Right lung (tissue), 5 donors: ENCODE results near the gene DVL3. TPM values are rescaled to one million over a fixed set of nuclear protein-coding genes. Genes with fewer than 3 reads are reported as not detected.

Experiments
- DNase-seq, 2 donors: peaks; one replicate each; pipeline ENCODE4 v3.0.0-alpha.2; 2013
- polyA plus RNA-seq, 5 donors: library from polyadenylated mRNA; unstranded; fragments of 120-200 nt; gene quantifications; one replicate each; pipeline versions ENCODE4 v1.2.1 to v1.2.3, GENCODE V29; 2013; ENCODE audit warnings: inconsistent platforms in 1 of 5, low replicate concordance in 1 of 5; ENCODE audit not compliant: insufficient read length in 5 of 5, insufficient read depth in 1 of 5

Gene DVL3
- polyA plus RNA-seq, 5 donors: 69.5 to 103 (median 96.1) TPM

GRCh38 chr3:184175506-184175905 lies 20.3 kb downstream of the DVL3 start:
- DNase-seq: no peak

- no peak for DNase-seq
Observed at GRCh38 chr3:184175981-184176376, 20.8 kb downstream of the DVL3 start.

- no peak for DNase-seq
Observed at GRCh38 chr3:184176377-184177330, 21.5 kb downstream of the DVL3 start.

GRCh38 chr3:184177331-184177731 lies 22.2 kb downstream of the DVL3 start:
- no peak for DNase-seq

- DNase-seq: no peak
Observed at GRCh38 chr3:184177767-184178306, 22.7 kb downstream of the DVL3 start.

GRCh38 chr3:184178521-184179138 lies 23.5 kb downstream of the DVL3 start:
- no peak for DNase-seq

- no peak for DNase-seq
Observed at GRCh38 chr3:184180165-184180564, 25.0 kb downstream of the DVL3 start.

- no peak for DNase-seq
Observed at GRCh38 chr3:184181596-184181995, 26.4 kb downstream of the DVL3 start.

GRCh38 chr3:184183679-184184078 lies 28.5 kb downstream of the DVL3 start:
- no peak for DNase-seq

GRCh38 chr3:184184546-184185230 lies 29.5 kb downstream of the DVL3 start:
- no peak for DNase-seq

- DNase-seq: peak; percentile 100
Observed at GRCh38 chr3:184185461-184186183, 30.4 kb downstream of the DVL3 start.

- DNase-seq: no peak
Observed at GRCh38 chr3:184186184-184186901, 31.2 kb downstream of the DVL3 start, which contains the start of gene ABCF3. TSS of gene ABCF3 (plus strand) at chr3:184186199. CDS start at chr3:184186208, 9 bp downstream.

GRCh38 chr3:184186902-184187207 lies 31.7 kb downstream of the DVL3 start:
- no peak for DNase-seq

GRCh38 chr3:184188080-184188479 lies 32.9 kb downstream of the DVL3 start:
- DNase-seq: no peak

GRCh38 chr3:184189421-184189820 lies 34.2 kb downstream of the DVL3 start:
- DNase-seq: no peak

GRCh38 chr3:184192889-184193288 lies 37.7 kb downstream of the DVL3 start:
- DNase-seq: no peak

- no peak for DNase-seq
Observed at GRCh38 chr3:184193991-184194539, 38.9 kb downstream of the DVL3 start.

GRCh38 chr3:184196536-184196935 lies 41.4 kb downstream of the DVL3 start:
- no peak for DNase-seq

- no peak for DNase-seq
Observed at GRCh38 chr3:184198509-184198908, 43.3 kb downstream of the DVL3 start.

- no peak for DNase-seq
Observed at GRCh38 chr3:184200825-184201224, 45.6 kb downstream of the DVL3 start.

GRCh38 chr3:184203526-184203925 lies 48.3 kb downstream of the DVL3 start:
- no peak for DNase-seq
